HEK293T (cell line): Measurements from ENCODE around the gene HTT.

Experiments
- CTCF ChIA-PET: fragments of 350-600 bp; formaldehyde crosslinking; extraction: SDS; loops from one replicate; lab custom pipeline; 2021; ENCODE audit warnings: antibody characterized with exemption, inconsistent platforms; lab: Yijun Ruan, JAX
- POLR2A ChIA-PET: fragments of 350-600 bp; formaldehyde crosslinking; extraction: SDS; loops from one replicate; lab custom pipeline; 2020; ENCODE audit warnings: antibody characterized with exemption, inconsistent platforms; lab: Yijun Ruan, JAX
- DNase-seq: peaks from one replicate; pipeline ENCODE4 v3.0.0; 2012; ENCODE audit warnings: mixed read lengths; ENCODE audit errors: extremely low spot score
- ARNT ChIP-seq: fragments of 450-650 bp; IDR thresholded peaks from 2 replicates; pipeline ENCODE4 v1.6.1; 2017; ENCODE audit warnings: mild to moderate bottlenecking
- BHLHE40 ChIP-seq: fragments of 450-650 bp; IDR thresholded peaks from 2 replicates; pipeline ENCODE4 v1.6.1; 2016; ENCODE audit warnings: mild to moderate bottlenecking, moderate library complexity, borderline replicate concordance
- CTBP1 ChIP-seq: fragments of 450-650 bp; IDR thresholded peaks from 2 replicates; pipeline ENCODE4 v1.6.1; 2016; ENCODE audit warnings: borderline replicate concordance
- ELF4 ChIP-seq: fragments of 450-650 bp; IDR thresholded peaks from 2 replicates; pipeline ENCODE4 v1.6.1; 2017; ENCODE audit warnings: antibody characterized with exemption
- FOXA1 ChIP-seq: fragments of 450-650 bp; IDR thresholded peaks from 2 replicates; pipeline ENCODE4 v1.6.1; 2016; ENCODE audit warnings: mild to moderate bottlenecking
- FOXK2 ChIP-seq: fragments of 450-650 bp; IDR thresholded peaks from 2 replicates; pipeline ENCODE4 v1.6.1; 2016; ENCODE audit warnings: mild to moderate bottlenecking
- FOXM1 ChIP-seq: fragments of 450-650 bp; IDR thresholded peaks from 2 replicates; pipeline ENCODE4 v1.6.1; 2017; ENCODE audit warnings: mild to moderate bottlenecking, borderline replicate concordance
- HDGF ChIP-seq: fragments of 450-650 bp; IDR thresholded peaks from 2 replicates; pipeline ENCODE4 v1.6.1; 2017; ENCODE audit warnings: antibody characterized with exemption, borderline replicate concordance
- L3MBTL2 ChIP-seq: fragments of 450-650 bp; conservative IDR thresholded peaks from 2 replicates; pipeline ENCODE4 v1.6.1; 2016; ENCODE audit warnings: mild to moderate bottlenecking
- LEF1 ChIP-seq: fragments of 450-650 bp; IDR thresholded peaks from 2 replicates; pipeline ENCODE4 v1.6.1; 2017; ENCODE audit warnings: mild to moderate bottlenecking, borderline replicate concordance
- NFRKB ChIP-seq: fragments of 450-650 bp; IDR thresholded peaks from 2 replicates; pipeline ENCODE4 v1.6.1; 2016; ENCODE audit warnings: mild to moderate bottlenecking, moderate library complexity
- SP1 ChIP-seq: fragments of 450-650 bp; IDR thresholded peaks from 2 replicates; pipeline ENCODE4 v1.6.1; 2017
- SUZ12 ChIP-seq: fragments of 450-650 bp; IDR thresholded peaks from 2 replicates; pipeline ENCODE4 v1.6.1; 2016; ENCODE audit warnings: mild to moderate bottlenecking
- TARDBP ChIP-seq: fragments of 450-650 bp; IDR thresholded peaks from 2 replicates; pipeline ENCODE4 v1.6.1; 2016
- ZNF384 ChIP-seq: fragments of 450-650 bp; IDR thresholded peaks from 2 replicates; pipeline ENCODE4 v1.6.1; 2016
- TF ChIP-seq, protein P1 (sequence below): fragments of 450-650 bp; IDR thresholded peaks from 2 replicates; pipeline ENCODE4 v1.6.1; 2016

The HTT gene

DNA sequence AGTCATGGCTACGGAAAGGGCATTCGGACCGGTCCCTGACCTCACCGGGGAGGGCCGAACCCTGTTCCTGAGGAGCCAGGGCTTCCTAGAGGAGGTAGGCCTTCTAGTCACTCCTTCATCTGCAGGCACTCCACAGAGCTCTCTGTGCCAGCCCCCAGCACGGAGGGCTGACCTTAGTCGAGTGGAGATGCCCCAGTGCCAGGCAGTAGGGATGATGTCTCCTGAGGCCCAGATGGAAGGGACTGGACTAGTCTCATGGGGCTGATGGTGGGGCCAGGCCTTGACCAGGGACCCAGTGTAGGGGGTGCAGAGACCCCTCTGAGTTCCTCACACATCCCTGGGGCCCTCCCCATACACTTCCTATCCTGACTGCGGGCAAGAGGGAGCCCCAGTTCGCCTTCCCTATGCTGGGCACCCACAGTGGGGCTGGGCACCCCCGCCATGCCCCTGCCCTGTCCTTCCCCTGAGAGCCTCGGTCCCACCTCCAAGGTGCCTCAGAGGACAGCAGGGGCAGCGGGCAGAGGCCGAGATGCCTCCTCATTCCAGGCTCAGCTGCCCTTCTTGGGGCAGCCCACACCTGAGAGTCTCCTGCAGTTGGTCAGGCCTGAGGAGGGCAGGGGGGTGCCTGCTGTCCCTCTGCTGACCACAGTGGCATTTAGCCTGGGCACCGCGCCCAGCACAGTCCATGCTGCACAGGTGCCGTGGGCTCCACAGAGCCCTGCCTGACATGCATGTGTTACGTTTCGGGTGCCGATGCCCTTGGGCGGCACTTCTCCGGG lies 173.1 kb downstream of the HTT start:
- ChIA-PET POLR2A (interaction anchor here (0.8 kb wide), 1 partner anchor 10 kb away, joined by 3 read pairs; no protein-coding TSS in a partner anchor), CTCF (no interaction called here)
- no peak for DNase-seq
- no peak for TF ChIP-seq FOXA1
- TF ChIP-seq FOXM1, result no peak

DNA sequence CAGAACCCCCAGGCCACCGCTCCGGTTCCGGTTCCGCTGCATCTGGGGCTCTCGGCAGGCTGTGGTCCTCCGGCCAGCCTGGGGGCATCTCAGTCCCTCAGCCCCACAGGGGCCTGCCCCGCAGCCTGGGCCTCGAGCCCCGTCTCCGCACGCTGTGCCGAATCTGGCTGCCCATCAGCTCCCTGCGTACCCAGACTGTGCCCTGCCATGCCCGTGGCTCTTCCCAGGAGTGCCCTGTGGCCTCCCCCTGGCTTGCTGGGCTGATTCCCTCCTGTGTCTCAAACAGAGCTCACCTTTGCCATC lies 173.6 kb downstream of the HTT start:
- CTCF ChIA-PET, result no interaction called here

DNA sequence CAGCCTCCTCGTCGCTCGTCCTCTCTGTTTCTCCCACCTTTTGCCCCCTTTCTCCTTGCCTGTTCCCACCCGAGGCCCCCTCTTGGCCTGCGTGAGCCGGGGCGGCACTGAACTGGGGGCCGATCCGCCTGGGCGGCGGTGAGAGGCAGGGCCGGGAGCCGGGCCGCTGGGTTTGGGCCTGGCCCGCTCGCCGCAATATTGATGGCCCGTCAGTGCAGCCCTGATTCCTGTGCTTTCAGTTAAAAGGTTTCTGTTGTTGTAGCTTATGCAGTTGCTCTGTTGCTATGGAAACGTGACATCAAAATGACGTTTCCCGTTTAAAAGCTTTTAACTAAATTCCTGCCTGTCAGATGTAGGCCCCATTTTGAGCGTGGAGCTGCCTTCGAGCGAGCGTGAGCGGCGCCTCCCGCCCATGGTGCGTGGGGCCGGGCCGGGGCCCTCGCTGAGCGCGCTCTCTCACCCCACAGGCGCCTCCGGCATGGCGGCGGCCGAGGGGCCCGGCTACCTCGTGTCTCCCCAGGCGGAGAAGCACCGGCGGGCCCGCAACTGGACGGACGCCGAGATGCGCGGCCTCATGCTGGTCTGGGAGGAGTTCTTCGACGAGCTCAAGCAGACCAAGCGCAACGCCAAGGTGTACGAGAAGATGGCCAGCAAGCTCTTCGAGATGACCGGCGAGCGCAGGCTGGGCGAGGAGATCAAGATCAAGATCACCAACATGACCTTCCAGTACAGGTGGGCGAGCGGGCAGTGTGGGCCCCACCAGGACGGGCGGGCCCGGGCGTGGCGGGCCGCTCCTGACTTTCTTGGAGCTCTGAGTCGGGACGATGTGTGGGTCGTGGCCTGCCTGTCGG lies 174.6 kb downstream of the HTT start, which contains the start of gene MSANTD1:
Gene MSANTD1 (plus strand): TSS at position 349 of the 851 bp plus-strand sequence. CDS start 64 bp downstream, at position 413.
- ChIA-PET POLR2A (no interaction called here), CTCF (no interaction called here)
- DNase-seq, result no peak
- TF ChIP-seq FOXA1 (no peak), TARDBP (no peak), HDGF (no peak), FOXM1 (no peak), L3MBTL2 (no peak), FOXK2 (no peak), NFRKB (no peak), CTBP1 (no peak), ARNT (no peak), SUZ12 (no peak), ZNF384 (no peak), SP1 (no peak), LEF1 (no peak), ELF4 (no peak), BHLHE40 (no peak)
- TF ChIP-seq, protein P1, sequence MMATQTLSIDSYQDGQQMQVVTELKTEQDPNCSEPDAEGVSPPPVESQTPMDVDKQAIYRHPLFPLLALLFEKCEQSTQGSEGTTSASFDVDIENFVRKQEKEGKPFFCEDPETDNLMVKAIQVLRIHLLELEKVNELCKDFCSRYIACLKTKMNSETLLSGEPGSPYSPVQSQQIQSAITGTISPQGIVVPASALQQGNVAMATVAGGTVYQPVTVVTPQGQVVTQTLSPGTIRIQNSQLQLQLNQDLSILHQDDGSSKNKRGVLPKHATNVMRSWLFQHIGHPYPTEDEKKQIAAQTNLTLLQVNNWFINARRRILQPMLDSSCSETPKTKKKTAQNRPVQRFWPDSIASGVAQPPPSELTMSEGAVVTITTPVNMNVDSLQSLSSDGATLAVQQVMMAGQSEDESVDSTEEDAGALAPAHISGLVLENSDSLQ, result no peak

More for the DNA sequence above, 173.6 kb downstream of the HTT start:
- no peak for TF ChIP-seq FOXA1
- no peak for TF ChIP-seq SUZ12
- TF ChIP-seq L3MBTL2, result no peak
- TF ChIP-seq TARDBP, result no peak
- no peak for TF ChIP-seq HDGF
- TF ChIP-seq ELF4, result no peak
- TF ChIP-seq LEF1, result no peak
- TF ChIP-seq CTBP1, result no peak
- no peak for TF ChIP-seq FOXM1
- POLR2A ChIA-PET, result no interaction called here
- no peak for DNase-seq

DNA sequence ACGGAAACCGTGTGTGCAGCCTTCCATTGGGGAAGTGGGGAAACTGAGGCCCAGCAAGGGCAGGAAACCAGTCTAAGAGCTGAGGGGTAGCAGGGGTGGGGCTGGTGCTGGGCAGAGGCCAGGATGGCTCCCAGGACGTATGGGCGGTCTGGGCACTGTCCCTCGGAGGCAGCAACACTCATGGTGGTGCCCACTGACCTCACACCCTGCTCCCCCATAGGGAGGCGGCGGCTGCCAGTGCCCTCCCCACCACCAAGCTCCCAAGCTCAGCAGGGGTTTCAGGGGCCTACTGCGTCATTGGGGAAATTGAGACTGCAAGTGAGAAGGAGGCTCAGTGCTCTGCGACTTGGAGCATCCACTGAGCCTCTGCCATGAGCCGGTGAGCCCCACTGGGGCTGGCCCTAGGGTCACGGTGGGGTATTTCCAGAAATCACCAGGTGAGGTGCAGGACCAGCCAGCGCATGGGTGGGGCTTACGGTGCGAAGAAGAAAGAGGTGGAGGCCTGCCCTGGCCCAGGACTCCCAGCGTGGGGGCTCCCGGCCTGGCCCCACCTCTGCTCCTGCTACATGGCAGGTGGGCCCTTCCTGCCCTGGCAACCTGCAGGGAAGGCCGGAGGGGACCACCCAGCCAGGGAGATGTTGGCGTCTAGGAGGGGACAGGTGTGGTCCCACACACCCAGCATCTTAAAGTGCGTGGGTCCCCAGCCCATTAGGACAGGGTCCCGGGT lies 175.4 kb downstream of the HTT start:
- no peak for DNase-seq
- TF ChIP-seq FOXM1 (no peak), HDGF (no peak), NFRKB (no peak), L3MBTL2 (no peak)
- CTCF ChIA-PET, result no interaction called here
- POLR2A ChIA-PET, result no interaction called here

DNA sequence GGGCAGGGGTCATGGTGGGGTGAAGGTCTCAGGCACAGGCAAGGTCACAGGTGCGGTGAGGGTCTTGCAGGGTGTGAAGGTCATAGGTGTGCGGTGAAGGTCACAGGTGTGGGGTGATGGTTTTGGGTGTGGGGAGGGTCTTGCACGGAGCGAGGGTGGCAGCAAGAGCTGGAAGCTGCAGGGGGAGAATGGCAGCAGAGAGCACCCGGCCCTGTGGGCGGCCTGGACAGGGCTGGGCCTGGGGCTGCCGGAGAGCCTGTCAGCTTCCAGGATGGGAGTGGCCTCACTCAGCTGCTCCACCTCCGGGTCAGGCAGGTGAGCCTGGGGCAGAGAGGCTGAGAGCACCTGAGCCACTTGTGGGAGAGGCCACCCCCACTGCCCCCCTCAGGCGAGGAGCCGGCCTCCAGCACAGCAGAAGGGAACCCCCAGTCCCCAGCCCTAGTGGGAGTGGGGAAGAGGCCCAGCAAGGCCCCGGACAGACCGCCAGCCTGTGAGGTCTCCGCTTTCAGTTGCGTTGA lies 176.0 kb downstream of the HTT start:
- CTCF ChIA-PET, result no interaction called here
- POLR2A ChIA-PET, result no interaction called here
- TF ChIP-seq ARNT (no peak), LEF1 (no peak), ZNF384 (no peak), TARDBP (no peak), NFRKB (no peak), FOXK2 (no peak), ELF4 (no peak), FOXA1 (no peak), BHLHE40 (no peak), FOXM1 (no peak), CTBP1 (no peak), L3MBTL2 (no peak), SUZ12 (no peak), HDGF (no peak)
- TF ChIP-seq, protein P1, result no peak
- no peak for DNase-seq
